ENCODE data around the gene EXOSC9.

DNA sequence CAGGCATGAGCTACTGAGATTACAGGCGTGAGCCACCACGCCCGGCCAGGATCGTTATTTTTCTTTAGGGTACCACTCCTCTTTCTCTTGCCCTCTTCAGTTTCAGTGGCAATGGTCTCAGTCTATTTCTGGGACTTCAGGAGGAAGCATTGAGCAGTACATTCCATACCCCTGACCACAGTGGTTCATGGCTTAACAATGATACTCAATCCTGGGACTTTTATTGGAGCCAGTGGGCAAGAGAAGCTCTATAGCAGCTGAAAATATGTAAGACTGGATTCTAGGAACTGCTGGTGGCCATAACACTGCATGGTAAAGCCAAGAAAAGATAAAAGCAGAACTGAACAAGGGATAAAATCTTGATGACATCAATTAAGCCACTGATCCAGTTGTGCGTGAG lies 28.4 kb downstream of the EXOSC9 start:
- TF ChIP-seq, protein P1, sequence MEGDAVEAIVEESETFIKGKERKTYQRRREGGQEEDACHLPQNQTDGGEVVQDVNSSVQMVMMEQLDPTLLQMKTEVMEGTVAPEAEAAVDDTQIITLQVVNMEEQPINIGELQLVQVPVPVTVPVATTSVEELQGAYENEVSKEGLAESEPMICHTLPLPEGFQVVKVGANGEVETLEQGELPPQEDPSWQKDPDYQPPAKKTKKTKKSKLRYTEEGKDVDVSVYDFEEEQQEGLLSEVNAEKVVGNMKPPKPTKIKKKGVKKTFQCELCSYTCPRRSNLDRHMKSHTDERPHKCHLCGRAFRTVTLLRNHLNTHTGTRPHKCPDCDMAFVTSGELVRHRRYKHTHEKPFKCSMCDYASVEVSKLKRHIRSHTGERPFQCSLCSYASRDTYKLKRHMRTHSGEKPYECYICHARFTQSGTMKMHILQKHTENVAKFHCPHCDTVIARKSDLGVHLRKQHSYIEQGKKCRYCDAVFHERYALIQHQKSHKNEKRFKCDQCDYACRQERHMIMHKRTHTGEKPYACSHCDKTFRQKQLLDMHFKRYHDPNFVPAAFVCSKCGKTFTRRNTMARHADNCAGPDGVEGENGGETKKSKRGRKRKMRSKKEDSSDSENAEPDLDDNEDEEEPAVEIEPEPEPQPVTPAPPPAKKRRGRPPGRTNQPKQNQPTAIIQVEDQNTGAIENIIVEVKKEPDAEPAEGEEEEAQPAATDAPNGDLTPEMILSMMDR (IDR thresholded peaks at IDR 0.05) = no peak
- TF ChIP-seq POLR2A (IDR thresholded peaks at IDR 0.05) = no peak
